K562 (cell line): ENCODE measurements around the gene SRGAP2C. TPM values are rescaled to one million over a fixed set of nuclear protein-coding genes. Genes with fewer than 3 reads are reported as not detected.
"Not testable (repeated sequence)": the region's sequence is repeated elsewhere in the genome, so short reads cannot be mapped to it uniquely, and the experiment has no call there.

Experiments
- ATAC-seq: fragments of 200-7000 bp; cut with Tn5 transposase; 3 replicates; pipeline ENCODE4 v1.9.1; 2020; ENCODE audit warnings: moderate library complexity
- BruUV-seq: library from RNA; stranded (reverse); fragments of 400-500 nt; replicated peaks from 2 replicates; lab custom pipeline; 2021; lab: Mats Ljungman, UMichigan
- CTCF ChIA-PET: fragments of 300-600 bp; formaldehyde crosslinking; extraction: SDS; loops from one replicate; lab custom pipeline; 2021; ENCODE audit warnings: low intra/inter-chr PET ratio; lab: Yijun Ruan, JAX
- POLR2A ChIA-PET: fragments of 300-600, 350-650 bp; sonication (Branson Sonifier 250); formaldehyde crosslinking; extraction: SDS; loops from one replicate; lab custom pipeline; 2021; ENCODE audit warnings: antibody characterized with exemption, inconsistent platforms; lab: Yijun Ruan, JAX
- DNase-seq, 4 experiments: peaks; one replicate each; pipeline versions ENCODE4 v3.0.0 to v3.0.0-alpha.2; 2011 to 2018; ENCODE audit warnings: low spot score in 3 of 4, mixed read lengths in 3 of 4; ENCODE audit errors: extremely low read depth in 1 of 4
- FAIRE-seq: peaks from 2 replicates; lab custom pipeline; 2011; peaks lifted over from hg19 to GRCh38; lab: Jason Lieb, UNC
- H2AFZ ChIP-seq: 2 replicates; pipeline ENCODE4 v1.6.0; 2011; ENCODE audit warnings: low read depth, low read length, control low read depth, inconsistent platforms
- H3K27ac ChIP-seq: fragments of 200-600 bp; 3 replicates; pipeline ENCODE4 v1.8.0; 2011; ENCODE audit warnings: low read depth, mild to moderate bottlenecking, control low read depth, inconsistent platforms, low read length, moderate library complexity, mixed read lengths; ENCODE audit errors: extremely low read depth
- H3K27me3 ChIP-seq, 2 experiments: fragments of 300-600 bp in 1 of 2; 2 replicates in 1 of 2; 3 replicates in 1 of 2; pipeline versions ENCODE4 v1.6.0 to v1.8.0; 2011; ENCODE audit warnings: inconsistent platforms in 2 of 2, low read length in 2 of 2, mild to moderate bottlenecking in 1 of 2, mixed read lengths in 1 of 2, moderate library complexity in 1 of 2; ENCODE audit not compliant: control insufficient read depth in 2 of 2, insufficient read depth in 2 of 2
- H3K36me3 ChIP-seq: fragments of 300-600 bp; 3 replicates; pipeline ENCODE4 v1.8.0; 2011; ENCODE audit warnings: mild to moderate bottlenecking, low read length, inconsistent platforms; ENCODE audit not compliant: control insufficient read depth, insufficient read depth
- H3K4me1 ChIP-seq, 2 experiments: fragments of 200-600 bp in 1 of 2; replicated peaks in 1 of 2; 2 replicates in 1 of 2; 3 replicates in 1 of 2; pipeline versions ENCODE4 v1.5.1 to v1.8.0; 2011; ENCODE audit warnings: inconsistent platforms in 2 of 2, low read length in 2 of 2, mild to moderate bottlenecking in 1 of 2, mixed read lengths in 1 of 2, moderate library complexity in 1 of 2; ENCODE audit not compliant: control insufficient read depth in 2 of 2, insufficient read depth in 2 of 2
- H3K4me2 ChIP-seq: 2 replicates; pipeline ENCODE4 v1.6.1; 2011; ENCODE audit warnings: low read length, control low read depth, inconsistent platforms, mixed read lengths; ENCODE audit not compliant: insufficient read depth
- H3K4me3 ChIP-seq: fragments of 200-600 bp; sonication (generic), shearing (Covaris generic); 2 replicates; pipeline ENCODE4 v1.5.1; 2016; ENCODE audit warnings: control low read depth, inconsistent platforms
- H3K79me2 ChIP-seq: fragments of 200-600 bp; 3 replicates; pipeline ENCODE4 v1.8.0; 2011; ENCODE audit warnings: low read length, inconsistent platforms; ENCODE audit not compliant: control insufficient read depth, insufficient read depth
- H3K9ac ChIP-seq, 2 experiments: 2 replicates each; pipeline versions ENCODE4 v1.6.0 to v1.6.1; 2011; ENCODE audit warnings: low read depth in 2 of 2, low read length in 2 of 2, control low read depth in 1 of 2, inconsistent platforms in 1 of 2, mild to moderate bottlenecking in 1 of 2, mixed read lengths in 1 of 2; ENCODE audit not compliant: insufficient read depth in 1 of 2
- H3K9me1 ChIP-seq: one replicate; pipeline ENCODE4 v1.6.0; 2011; ENCODE audit warnings: inconsistent platforms, mild to moderate bottlenecking, low read length, moderate library complexity; ENCODE audit not compliant: control insufficient read depth, insufficient read depth
- H3K9me3 ChIP-seq: replicated peaks from 2 replicates; pipeline ENCODE4 v1.5.1; 2011; ENCODE audit warnings: low read depth, low read length, inconsistent platforms; ENCODE audit not compliant: control insufficient read depth, insufficient read depth
- H4K20me1 ChIP-seq: replicated peaks from 2 replicates; pipeline ENCODE4 v1.6.1; 2011; ENCODE audit warnings: low read length, inconsistent platforms, mixed read lengths; ENCODE audit not compliant: control insufficient read depth, insufficient read depth
- ARID1B ChIP-seq: fragments of 450-650 bp; IDR thresholded peaks from 2 replicates; pipeline ENCODE4 v1.6.1; 2016; ENCODE audit warnings: antibody characterized with exemption, mild to moderate bottlenecking, inconsistent platforms
- BHLHE40 ChIP-seq: IDR thresholded peaks from 2 replicates; pipeline ENCODE4 v1.6.1; 2011; ENCODE audit warnings: low read length, improper control_type of control experiment
- CXXC5 ChIP-seq: fragments of 250-450 bp; sonication (Bioruptor Pico); IDR thresholded peaks from 2 replicates; pipeline ENCODE4 v1.8.0; 2022; ENCODE audit warnings: inconsistent platforms, mild to moderate bottlenecking, moderate library complexity
- DPF2 ChIP-seq: fragments of 450-650 bp; IDR thresholded peaks from 2 replicates; pipeline ENCODE4 v1.6.1; 2016
- EP300 ChIP-seq: IDR thresholded peaks from 2 replicates; pipeline ENCODE4 v1.6.1; 2012; ENCODE audit warnings: low read length, improper control_type of control experiment
- FOXM1 ChIP-seq, 2 experiments: fragments of 450-650 bp in 1 of 2; sonication (generic) in 1 of 2; formaldehyde crosslinking in 1 of 2; IDR thresholded peaks; 2 replicates each; pipeline versions ENCODE4 v1.6.1 to v1.9.0; 2017 to 2022; ENCODE audit warnings: low read depth in 2 of 2, mild to moderate bottlenecking in 2 of 2, missing genetic modification reagents in 1 of 2, moderate library complexity in 1 of 2
- HDAC3 ChIP-seq: fragments of 450-650 bp; IDR thresholded peaks from 2 replicates; pipeline ENCODE4 v1.6.1; 2018; ENCODE audit warnings: borderline replicate concordance, mild to moderate bottlenecking, moderate library complexity; ENCODE audit not compliant: partially characterized antibody
- KLF16 ChIP-seq: IDR thresholded peaks from 2 replicates; pipeline ENCODE4 v1.6.1; 2016; ENCODE audit warnings: antibody characterized with exemption
- NCOR1 ChIP-seq: fragments of 450-650 bp; IDR thresholded peaks from 2 replicates; pipeline ENCODE4 v1.6.1; 2016; ENCODE audit warnings: mild to moderate bottlenecking, moderate library complexity
- NEUROD1 ChIP-seq: fragments of 150-350 bp; IDR thresholded peaks from 2 replicates; pipeline ENCODE4 v1.6.1; 2014; ENCODE audit warnings: borderline replicate concordance, low read length, low read depth; ENCODE audit not compliant: partially characterized antibody
- NFIC ChIP-seq: fragments of 450-650 bp; IDR thresholded peaks from 2 replicates; pipeline ENCODE4 v1.6.1; 2017; ENCODE audit warnings: mild to moderate bottlenecking, inconsistent platforms
- PML ChIP-seq: IDR thresholded peaks from 2 replicates; pipeline ENCODE4 v1.6.1; 2012; ENCODE audit warnings: low read length, inconsistent platforms
- POLR2AphosphoS5 ChIP-seq: IDR thresholded peaks from 2 replicates; pipeline ENCODE4 v1.6.1; 2011; ENCODE audit warnings: mild to moderate bottlenecking, low read depth, low read length, moderate library complexity; ENCODE audit not compliant: control insufficient read depth, insufficient read depth
- RCOR1 ChIP-seq, 2 experiments: IDR thresholded peaks; 2 replicates each; pipeline ENCODE4 v1.6.1; 2012; ENCODE audit warnings: low read depth in 2 of 2, low read length in 2 of 2, borderline replicate concordance in 1 of 2, improper control_type of control experiment in 1 of 2
- RNF2 ChIP-seq: sonication (generic); IDR thresholded peaks from 2 replicates; pipeline ENCODE4 v1.6.1; 2016
- SMAD4 ChIP-seq: fragments of 250-450 bp; sonication (Bioruptor Pico); conservative IDR thresholded peaks from 2 replicates; pipeline ENCODE4 v1.8.0; 2021; ENCODE audit warnings: inconsistent platforms, mild to moderate bottlenecking, moderate library complexity
- STAT5A ChIP-seq: IDR thresholded peaks from 2 replicates; pipeline ENCODE4 v1.6.1; 2012; ENCODE audit warnings: low read length, inconsistent platforms, borderline replicate concordance
- TRIM24 ChIP-seq, 2 experiments: fragments of 450-650 bp; IDR thresholded peaks; 2 replicates each; pipeline ENCODE4 v1.6.1; 2016
- ZNF766 ChIP-seq: fragments of 200-800 bp; sonication (Bioruptor generic); conservative IDR thresholded peaks from 2 replicates; pipeline ENCODE4 v1.6.1; 2016; ENCODE audit warnings: missing genetic modification characterization, missing compliant biosample characterization
- WGBS: fragments of 100-300 bp; shearing (Covaris generic); methylation state at CpG from one replicate; pipeline ENCODE4 v1.1.6; 2016; ENCODE audit warnings: low coverage, mixed read lengths; ENCODE audit not compliant: insufficient coverage; ENCODE audit errors: missing lambda C conversion rate; 5-methylcytosine and 5-hydroxymethylcytosine counted together
- in situ Hi-C: fragments of 300-500 bp; cut with MboI; formaldehyde crosslinking; loops from 4 replicates; pipeline ENCODE4 v1.15.0; 2018; ENCODE audit warnings: inconsistent platforms, mixed read lengths
- intact Hi-C: fragments of 100-400 bp; cut with micrococcal nuclease; formaldehyde crosslinking; loops from 2 replicates; pipeline ENCODE4 v1.14.2; 2022
- polyA plus RNA-seq, 8 experiments: library from polyadenylated mRNA; depleted of rRNA in 4 of 8; stranded (reverse) in 5 of 8; unstranded in 3 of 8; fragments of >200 nt; fragmentation: Nextera tagmentation in 2 of 8; fragmentation: Illumina TruSeq in 1 of 8; extraction: Ambion mirVana in 2 of 8; extraction: Trizol in 1 of 8; gene quantifications; 2 replicates each; pipeline versions ENCODE4 v1.2.1 to v1.2.3, GENCODE V29; 2011 to 2014; ENCODE audit warnings: inconsistent platforms in 1 of 8, missing spikeins in 1 of 8
- total RNA-seq, 7 experiments: library from RNA; depleted of rRNA in 6 of 7; stranded (reverse); fragments of >200 nt in 6 of 7; fragmentation: Illumina TruSeq in 2 of 7; extraction: Trizol in 2 of 7; gene quantifications; 2 replicates each; pipeline versions ENCODE4 v1.2.1 to v1.2.3, GENCODE V29; 2011 to 2021; ENCODE audit warnings: low replicate concordance in 1 of 7

The SRGAP2C gene
- total and polyA plus RNA-seq, 9 of the 15 experiments (the other 6 are each of a cell fraction or from before 2014, with no cell fraction given) = 5.0 to 21.1 (median 7.7) TPM

DNA sequence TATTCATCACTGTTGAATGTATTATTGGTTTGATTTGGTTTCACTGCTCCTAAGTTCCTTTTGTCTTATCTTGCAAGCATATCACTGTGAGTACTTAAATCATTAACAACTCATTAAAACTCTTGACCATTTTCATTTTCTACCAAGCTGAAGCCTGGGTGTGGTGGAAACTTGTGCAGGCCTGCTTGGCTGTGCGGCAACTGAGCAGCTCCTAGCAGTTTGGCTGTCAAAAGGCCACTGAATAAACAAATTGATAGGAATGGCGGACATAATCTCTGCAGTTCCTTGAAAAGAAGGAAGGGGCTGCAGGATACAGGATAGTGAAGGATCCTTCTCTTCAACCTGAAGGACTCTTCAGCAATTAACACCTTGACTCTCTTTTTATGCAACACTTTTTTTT lies 26.0 kb downstream of the SRGAP2C start:
- in situ Hi-C loops, BruUV-seq, H3K27ac ChIP-seq, CTCF ChIA-PET, H3K9me1 ChIP-seq, H2AFZ ChIP-seq, H3K79me2 ChIP-seq, H3K27me3 ChIP-seq, FAIRE-seq, H3K36me3 ChIP-seq, POLR2A ChIA-PET, H3K4me1 ChIP-seq, H3K4me2 ChIP-seq, H3K9ac ChIP-seq, H4K20me1 ChIP-seq, H3K4me3 ChIP-seq, intact Hi-C loops, DNase-seq, H3K9me3 ChIP-seq, ATAC-seq: not testable (repeated sequence)
- 87% methylated on average over 1 of the region's 2 CpGs for WGBS

DNA sequence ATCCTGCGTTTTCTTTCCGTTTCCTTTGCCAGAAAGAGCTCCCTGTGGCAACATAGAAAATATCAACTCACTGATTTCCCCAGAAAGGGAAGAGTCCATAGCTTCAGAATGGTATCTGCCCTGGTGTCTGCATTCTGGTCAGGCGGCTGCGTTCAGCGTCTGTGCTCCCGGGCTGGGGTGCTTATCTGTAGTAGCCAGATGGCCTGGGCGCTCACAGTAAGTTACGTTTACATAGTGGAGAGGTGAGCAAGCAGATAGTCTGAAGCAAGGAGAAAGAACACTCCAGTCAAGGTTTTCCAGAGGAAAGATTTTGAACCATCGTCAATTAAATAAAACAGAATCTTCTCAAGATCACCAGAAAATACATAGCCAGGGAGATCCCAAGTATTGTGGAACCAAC lies 28.7 kb downstream of the SRGAP2C start:
- H3K27ac ChIP-seq; H3K27me3 ChIP-seq; H4K20me1 ChIP-seq; CTCF ChIA-PET; H3K9ac ChIP-seq; H3K9me3 ChIP-seq; BruUV-seq; H3K4me3 ChIP-seq; intact Hi-C loops; H3K9me1 ChIP-seq; H3K4me1 ChIP-seq; H3K4me2 ChIP-seq; H2AFZ ChIP-seq; H3K36me3 ChIP-seq; POLR2A ChIA-PET; FAIRE-seq; in situ Hi-C loops; H3K79me2 ChIP-seq; TF ChIP-seq FOXM1 (CRISPR knock-in tag; IDR thresholded peaks at IDR 0.05; ENCODE audit: low read depth): not testable (repeated sequence)
- 0% methylated on average over 3 of the region's 9 CpGs for whole genome bisulfite sequencing
- peak; percentile 95 for ATAC-seq
- peak in 1 of 4 experiments; percentile 91 for DNase-seq
- TF ChIP-seq BHLHE40 (0 out of 2 replicates have a peak, but pooled peaks have one; percentile 23), TRIM24 (IDR thresholded peaks at IDR 0.05) (peak in 1 of 2 experiments; percentile 32; a peak in 1 of 4 replicates), CXXC5 (CRISPR knock-in tag) (peak; percentile 77), RCOR1 (IDR thresholded peaks at IDR 0.05; ENCODE audit: borderline replicate concordance in 1 of 2, low read depth in 2 of 2, low read length in 2 of 2) (peak in 1 of 2 experiments; percentile 56; a peak in 1 of 4 replicates), FOXM1 (IDR thresholded peaks at IDR 0.05; ENCODE audit: low read depth) (0 out of 2 replicates have a peak, but pooled peaks have one; percentile 15), NCOR1 (peak; percentile 85), ARID1B (peak; percentile 92), PML (peak; percentile 45; the same call in 1 of the 2 replicates), RNF2 (0 out of 2 replicates have a peak, but pooled peaks have one; percentile 37), HDAC3 (peak; percentile 34), ZNF766 (CRISPR knock-in tag) (0 out of 2 replicates have a peak, but pooled peaks have one; percentile 31), STAT5A (peak; percentile 44; the same call in 1 of the 2 replicates), NFIC (peak; percentile 57), SMAD4 (peak; percentile 84), EP300 (peak; percentile 68), NEUROD1 (peak; percentile 44), DPF2 (peak; percentile 78), POLR2AphosphoS5 (peak; percentile 57), KLF16 (peak; percentile 77)
